ENCODE data around the gene SHISAL2A.

The SHISAL2A gene

DNA sequence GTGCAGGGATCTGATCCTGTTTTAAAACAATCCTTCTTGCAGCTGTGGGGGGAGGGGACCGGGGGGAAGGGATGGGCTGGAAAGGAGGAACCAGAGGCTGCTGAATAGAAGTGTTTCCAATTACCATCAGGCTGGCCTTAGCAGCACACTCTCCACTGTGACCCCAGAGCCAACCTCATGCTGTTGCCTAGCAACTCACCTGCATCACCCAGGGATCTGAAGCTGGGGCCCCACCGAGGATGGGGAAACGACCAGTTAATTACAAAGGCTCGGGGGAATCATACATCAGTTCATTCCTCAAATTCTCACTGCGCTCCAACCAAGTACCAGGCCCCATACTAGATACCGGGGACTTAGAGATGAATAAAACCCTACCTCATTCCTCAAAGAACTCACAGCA is 42.7 kb upstream of the SHISAL2A start:
- no peak for TF ChIP-seq CTCF (conservative IDR thresholded peaks at IDR 0.05; ENCODE audit: low read depth, low read length)

GRCh38 chr1:52592637-52593323 is 40.2 kb upstream of the SHISAL2A start:
- H3K4me1 ChIP-seq (ENCODE audit: low read depth, poor library complexity, severe bottlenecking), result no peaks in the 10 kb centered on the region
- H3K4me3 ChIP-seq (IDR thresholded peaks at IDR 0.05; ENCODE audit: insufficient read depth, low read depth, low read length), result no peak overlapping the region
- H3K27me3 ChIP-seq (ENCODE audit: insufficient read depth, low read depth), result no peaks in the 10 kb centered on the region
- H3K27ac ChIP-seq, result no peak overlapping the region
- H4K20me1 ChIP-seq (ENCODE audit: insufficient read depth), result no peaks in the 10 kb centered on the region
- H3K36me3 ChIP-seq (ENCODE audit: insufficient read depth), result no peaks in the 10 kb centered on the region
- no peak overlapping the region for H2AFZ ChIP-seq (ENCODE audit: low read depth)
- H3K4me2 ChIP-seq, result no peak overlapping the region
- H3K9ac ChIP-seq, result no peak overlapping the region
- no peak for TF ChIP-seq CTCF (conservative IDR thresholded peaks at IDR 0.05; ENCODE audit: low read depth, low read length)
- H3K79me2 ChIP-seq (ENCODE audit: insufficient read depth, low read depth), result no peaks in the 10 kb centered on the region

More for the DNA sequence above, 42.7 kb upstream of the SHISAL2A start:
- Histone ChIP-seq H3K36me3 (ENCODE audit: insufficient read depth) (no peaks in the 10 kb centered on the region), H3K79me2 (ENCODE audit: insufficient read depth, low read depth) (no peaks in the 10 kb centered on the region), H2AFZ (ENCODE audit: low read depth) (no peak overlapping the region), H3K9ac (no peak overlapping the region), H3K27me3 (ENCODE audit: insufficient read depth, low read depth) (no peaks in the 10 kb centered on the region), H3K4me2 (no peak overlapping the region), H3K4me1 (ENCODE audit: low read depth, poor library complexity, severe bottlenecking) (no peaks in the 10 kb centered on the region), H4K20me1 (ENCODE audit: insufficient read depth) (no peaks in the 10 kb centered on the region), H3K27ac (no peak overlapping the region), H3K4me3 (IDR thresholded peaks at IDR 0.05; ENCODE audit: insufficient read depth, low read depth, low read length) (no peak overlapping the region)

- no peak overlapping the region for H3K9ac ChIP-seq
- H2AFZ ChIP-seq (ENCODE audit: low read depth), result no peak overlapping the region
- no peak overlapping the region for H3K4me2 ChIP-seq
- no peaks in the 10 kb centered on the region for H3K36me3 ChIP-seq (ENCODE audit: insufficient read depth)
- H4K20me1 ChIP-seq (ENCODE audit: insufficient read depth), result no peaks in the 10 kb centered on the region
- H3K4me3 ChIP-seq (IDR thresholded peaks at IDR 0.05; ENCODE audit: insufficient read depth, low read depth, low read length), result no peak overlapping the region
- no peak for TF ChIP-seq CTCF (conservative IDR thresholded peaks at IDR 0.05; ENCODE audit: low read depth, low read length)
- no peaks in the 10 kb centered on the region for H3K4me1 ChIP-seq (ENCODE audit: low read depth, poor library complexity, severe bottlenecking)
- H3K27me3 ChIP-seq (ENCODE audit: insufficient read depth, low read depth), result no peaks in the 10 kb centered on the region
- no peaks in the 10 kb centered on the region for H3K79me2 ChIP-seq (ENCODE audit: insufficient read depth, low read depth)
- no peak overlapping the region for H3K27ac ChIP-seq
Measured at GRCh38 chr1:52593495-52593894, 39.5 kb upstream of the SHISAL2A start.

DNA sequence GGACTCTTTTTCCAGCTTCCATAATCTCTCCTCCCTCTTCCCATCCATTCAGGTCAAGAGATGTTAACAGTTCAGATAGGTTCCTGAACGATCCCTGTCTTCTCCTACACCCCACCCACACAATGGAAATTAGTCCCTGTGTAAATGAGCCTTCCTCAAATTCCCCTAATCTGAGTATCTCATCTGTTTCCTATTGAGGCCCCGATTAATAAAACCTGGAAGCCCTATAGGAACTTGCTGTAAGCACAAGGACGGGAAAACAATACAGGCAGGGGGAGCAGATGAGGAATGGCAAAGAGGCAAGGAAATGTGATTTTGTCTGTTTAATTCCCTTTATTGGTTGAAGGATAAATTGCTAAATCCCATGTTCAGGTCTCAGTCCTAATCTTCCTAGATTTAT is 37.9 kb upstream of the SHISAL2A start:
- Histone ChIP-seq H3K79me2 (ENCODE audit: insufficient read depth, low read depth) (no peaks in the 10 kb centered on the region), H3K27me3 (ENCODE audit: insufficient read depth, low read depth) (no peaks in the 10 kb centered on the region), H2AFZ (ENCODE audit: low read depth) (no peak overlapping the region), H3K4me1 (ENCODE audit: low read depth, poor library complexity, severe bottlenecking) (no peaks in the 10 kb centered on the region), H3K9ac (no peak overlapping the region), H4K20me1 (ENCODE audit: insufficient read depth) (no peaks in the 10 kb centered on the region), H3K4me2 (no peak overlapping the region), H3K4me3 (IDR thresholded peaks at IDR 0.05; ENCODE audit: insufficient read depth, low read depth, low read length) (no peak overlapping the region), H3K27ac (no peak overlapping the region), H3K36me3 (ENCODE audit: insufficient read depth) (no peaks in the 10 kb centered on the region)
- TF ChIP-seq CTCF (conservative IDR thresholded peaks at IDR 0.05; ENCODE audit: low read depth, low read length), result no peak
